Uterus (tissue), 2 donors: Measurements from ENCODE around the gene SEL1L3.

Experiments used
- CTCF ChIP-seq, 4 experiments: fragments of 200-600 bp in 2 of 4; fragments of 450-650 bp in 2 of 4; sonication (generic) in 2 of 4; IDR thresholded peaks; one replicate each; pipeline ENCODE4 v1.5.1; 2016 to 2019; ENCODE audit warnings: antibody characterized with exemption in 4 of 4, mild to moderate bottlenecking in 2 of 4, moderate library complexity in 1 of 4
- POLR2A ChIP-seq, 2 donors: fragments of 450-650 bp; IDR thresholded peaks; one replicate each; pipeline ENCODE4 v1.6.1; 2016; ENCODE audit warnings: antibody characterized with exemption in 2 of 2, mild to moderate bottlenecking in 1 of 2, moderate library complexity in 1 of 2

GRCh38 chr4:25749150-25749794 is 113.5 kb downstream of the SEL1L3 start:
- TF ChIP-seq CTCF (IDR thresholded peaks at IDR 0.05) (no peak), POLR2A (IDR thresholded peaks at IDR 0.05) (no peak)
